ENCODE data around the gene STX2.

The STX2 gene

GRCh38 chr12:130804216-130804615 lies 34.8 kb downstream of the STX2 start:
- TF ChIP-seq EZH2phosphoT487 (conservative IDR thresholded peaks at IDR 0.05; ENCODE audit: low read length) (no peak), CTCF (IDR thresholded peaks at IDR 0.05; ENCODE audit: insufficient read depth, low read length, poor library complexity, severe bottlenecking) (no peak)
- H2AFZ ChIP-seq (ENCODE audit: low read depth, low read length, severe bottlenecking), result no peak overlapping the region
- no peak overlapping the region for H3K27ac ChIP-seq (ENCODE audit: low read depth, low read length)
- H3K4me3 ChIP-seq (ENCODE audit: insufficient read depth, low read length, poor library complexity, severe bottlenecking), result no peak overlapping the region
- no peaks in the 10 kb centered on the region for H3K9me3 ChIP-seq (ENCODE audit: insufficient read depth, low read length)
- H3K79me2 ChIP-seq (ENCODE audit: insufficient read depth, low read length), result no peaks in the 10 kb centered on the region
- no peaks in the 10 kb centered on the region for H3F3A ChIP-seq (ENCODE audit: insufficient read depth)
- H3K36me3 ChIP-seq (ENCODE audit: low read length), result peaks cover 7% of the 10 kb centered on the region; the same call in 1 of the 2 replicates
- H4K20me1 ChIP-seq (ENCODE audit: low read depth, low read length), result no peaks in the 10 kb centered on the region
- H3K4me2 ChIP-seq (ENCODE audit: low read depth, low read length, poor library complexity, severe bottlenecking), result no peak overlapping the region
- no peaks in the 10 kb centered on the region for H3K27me3 ChIP-seq (ENCODE audit: low read length)
- H3K9me2 ChIP-seq (replicated peaks; ENCODE audit: insufficient read depth, low read length), result no peaks in the 10 kb centered on the region
- H3K9ac ChIP-seq (ENCODE audit: low read length), result no peak overlapping the region

GRCh38 chr12:130803702-130804101 lies 35.3 kb downstream of the STX2 start:
- H3K4me3 ChIP-seq (ENCODE audit: insufficient read depth, low read length, poor library complexity, severe bottlenecking), result no peak overlapping the region
- H2AFZ ChIP-seq (ENCODE audit: low read depth, low read length, severe bottlenecking), result no peak overlapping the region
- H3K27ac ChIP-seq (ENCODE audit: low read depth, low read length), result no peak overlapping the region
- no peak overlapping the region for H3K9ac ChIP-seq (ENCODE audit: low read length)
- H3K9me2 ChIP-seq (replicated peaks; ENCODE audit: insufficient read depth, low read length), result no peaks in the 10 kb centered on the region
- H3K36me3 ChIP-seq (ENCODE audit: low read length), result peaks cover 7% of the 10 kb centered on the region; the same call in 1 of the 2 replicates
- no peaks in the 10 kb centered on the region for H3K27me3 ChIP-seq (ENCODE audit: low read length)
- no peaks in the 10 kb centered on the region for H3K9me3 ChIP-seq (ENCODE audit: insufficient read depth, low read length)
- no peaks in the 10 kb centered on the region for H4K20me1 ChIP-seq (ENCODE audit: low read depth, low read length)
- H3K4me2 ChIP-seq (ENCODE audit: low read depth, low read length, poor library complexity, severe bottlenecking), result no peak overlapping the region
- no peaks in the 10 kb centered on the region for H3F3A ChIP-seq (ENCODE audit: insufficient read depth)
- TF ChIP-seq EZH2phosphoT487 (conservative IDR thresholded peaks at IDR 0.05; ENCODE audit: low read length) (no peak), CTCF (IDR thresholded peaks at IDR 0.05; ENCODE audit: insufficient read depth, low read length, poor library complexity, severe bottlenecking) (no peak)
- H3K79me2 ChIP-seq (ENCODE audit: insufficient read depth, low read length), result no peaks in the 10 kb centered on the region

- H2AFZ ChIP-seq (ENCODE audit: low read depth, low read length, severe bottlenecking), result no peak overlapping the region
- no peak overlapping the region for H3K4me3 ChIP-seq (ENCODE audit: insufficient read depth, low read length, poor library complexity, severe bottlenecking)
- TF ChIP-seq EZH2phosphoT487 (conservative IDR thresholded peaks at IDR 0.05; ENCODE audit: low read length) (no peak), CTCF (IDR thresholded peaks at IDR 0.05; ENCODE audit: insufficient read depth, low read length, poor library complexity, severe bottlenecking) (no peak)
- H3K27me3 ChIP-seq (ENCODE audit: low read length), result no peaks in the 10 kb centered on the region
- no peaks in the 10 kb centered on the region for H3K9me3 ChIP-seq (ENCODE audit: insufficient read depth, low read length)
- peaks cover 7% of the 10 kb centered on the region; the same call in 1 of the 2 replicates for H3K36me3 ChIP-seq (ENCODE audit: low read length)
- H3F3A ChIP-seq (ENCODE audit: insufficient read depth), result no peaks in the 10 kb centered on the region
- no peak overlapping the region for H3K9ac ChIP-seq (ENCODE audit: low read length)
- H3K9me2 ChIP-seq (replicated peaks; ENCODE audit: insufficient read depth, low read length), result no peaks in the 10 kb centered on the region
- H4K20me1 ChIP-seq (ENCODE audit: low read depth, low read length), result no peaks in the 10 kb centered on the region
- no peaks in the 10 kb centered on the region for H3K79me2 ChIP-seq (ENCODE audit: insufficient read depth, low read length)
- H3K27ac ChIP-seq (ENCODE audit: low read depth, low read length), result no peak overlapping the region
- no peak overlapping the region for H3K4me2 ChIP-seq (ENCODE audit: low read depth, low read length, poor library complexity, severe bottlenecking)
These were observed 38.7 kb downstream of the STX2 start for GRCh38 chr12:130800312-130800711.

Data from SU-DHL-6 (cell line).